ENCODE results near the gene TNS3. TPM values are rescaled to one million over a fixed set of nuclear protein-coding genes. Genes with fewer than 3 reads are reported as not detected.

The TNS3 gene
- total and polyA plus RNA-seq, 7 donors = 17.4 to 43.8 (median 28.8) TPM

- WGBS, 2 donors = 94 to 95% methylated on average over 11 of the region's 11 CpGs
- Histone ChIP-seq H3K36me3 (peaks cover 0 to 13% (median 0%) of the 10 kb centered on the region in 4 donors), H3K9me3 (no peaks in the 10 kb centered on the region), H3K27ac (no peak overlapping the region), H3K4me1 (no peaks in the 10 kb centered on the region), H3K27me3 (no peaks in the 10 kb centered on the region), H3K4me3 (no peak overlapping the region)
- intact Hi-C loops (cut with DNase I) = no loop called here
- TF ChIP-seq POLR2AphosphoS5 (IDR thresholded peaks at IDR 0.05) (no peak), POLR2A (IDR thresholded peaks at IDR 0.05) (no peak), EP300 (IDR thresholded peaks at IDR 0.05) (no peak), CTCF (IDR thresholded peaks at IDR 0.05) (no peak)
- DNase-seq = no peak
Observed at GRCh38 chr7:47345857-47346298, 236.0 kb downstream of the TNS3 start.

- Histone ChIP-seq H3K4me1 (no peaks in the 10 kb centered on the region), H3K27ac (no peak overlapping the region), H3K36me3 (peaks cover 0 to 13% (median 0%) of the 10 kb centered on the region in 4 donors), H3K4me3 (no peak overlapping the region), H3K9me3 (no peaks in the 10 kb centered on the region), H3K27me3 (no peaks in the 10 kb centered on the region)
- DNase-seq = no peak
- WGBS, 2 donors = 96% methylated on average over 32 of the region's 32 CpGs
- no peak for TF ChIP-seq EP300 (IDR thresholded peaks at IDR 0.05)
- intact Hi-C loops (cut with DNase I) = no loop called here
Observed at GRCh38 chr7:47344171-47344955, 237.5 kb downstream of the TNS3 start.

GRCh38 chr7:47343061-47343455, 238.9 kb downstream of the TNS3 start:
- TF ChIP-seq CTCF (IDR thresholded peaks at IDR 0.05) (no peak), POLR2A (IDR thresholded peaks at IDR 0.05) (no peak), EP300 (IDR thresholded peaks at IDR 0.05) (no peak), POLR2AphosphoS5 (IDR thresholded peaks at IDR 0.05) (no peak)
- Histone ChIP-seq H3K4me3 (no peak overlapping the region), H3K27me3 (no peaks in the 10 kb centered on the region), H3K36me3 (peaks cover 0 to 13% (median 0%) of the 10 kb centered on the region in 4 donors), H3K27ac (no peak overlapping the region), H3K9me3 (no peaks in the 10 kb centered on the region), H3K4me1 (no peaks in the 10 kb centered on the region)
- 94 to 95% methylated on average over 5 of the region's 5 CpGs for WGBS, 2 donors
- intact Hi-C loops (cut with DNase I) = no loop called here
- no peak for DNase-seq

GRCh38 chr7:47342296-47343060, 239.4 kb downstream of the TNS3 start:
- intact Hi-C loops (cut with DNase I) = no loop called here
- no peak for TF ChIP-seq EP300 (IDR thresholded peaks at IDR 0.05)
- TF ChIP-seq POLR2A (IDR thresholded peaks at IDR 0.05) = no peak
- no peak for TF ChIP-seq POLR2AphosphoS5 (IDR thresholded peaks at IDR 0.05)
- TF ChIP-seq CTCF (IDR thresholded peaks at IDR 0.05) = no peak

GRCh38 chr7:47340517-47340916, 241.4 kb downstream of the TNS3 start:
- H3K27ac ChIP-seq = no peak overlapping the region
- H3K4me1 ChIP-seq = peaks cover 0 to 14% (median 12%) of the 10 kb centered on the region in 4 donors
- H3K4me3 ChIP-seq = no peak overlapping the region
- H3K36me3 ChIP-seq = peaks cover 0 to 13% (median 0%) of the 10 kb centered on the region in 4 donors
- intact Hi-C loops (cut with DNase I) = no loop called here
- 92 to 93% methylated on average over 3 of the region's 3 CpGs for WGBS, 2 donors
- TF ChIP-seq CTCF (IDR thresholded peaks at IDR 0.05) (no peak), POLR2A (IDR thresholded peaks at IDR 0.05) (no peak), POLR2AphosphoS5 (IDR thresholded peaks at IDR 0.05) (no peak), EP300 (IDR thresholded peaks at IDR 0.05) (no peak)
- H3K9me3 ChIP-seq = no peaks in the 10 kb centered on the region
- no peak for DNase-seq
- no peaks in the 10 kb centered on the region for H3K27me3 ChIP-seq

More at GRCh38 chr7:47342296-47343060, 239.4 kb downstream of the TNS3 start:
- 94 to 96% methylated on average over 5 of the region's 5 CpGs for WGBS, 2 donors
- Histone ChIP-seq H3K4me3 (no peak overlapping the region), H3K9me3 (no peaks in the 10 kb centered on the region), H3K27me3 (no peaks in the 10 kb centered on the region), H3K4me1 (no peaks in the 10 kb centered on the region), H3K27ac (no peak overlapping the region), H3K36me3 (peaks cover 0 to 13% (median 0%) of the 10 kb centered on the region in 4 donors)
- no peak for DNase-seq
